HEK293 (cell line): ENCODE data around the gene TEX38.

Experiments
- GLIS1 ChIP-seq: fragments of 450-650 bp; formaldehyde crosslinking; IDR thresholded peaks from 2 replicates; pipeline ENCODE4 v1.5.1; 2016; ENCODE audit warnings: missing biosample characterization, missing genetic modification characterization
- KLF16 ChIP-seq: fragments of 450-650 bp; formaldehyde crosslinking; IDR thresholded peaks from 2 replicates; pipeline ENCODE4 v1.5.1; 2017; ENCODE audit warnings: missing biosample characterization, missing genetic modification characterization
- RBAK ChIP-seq: fragments of 450-650 bp; formaldehyde crosslinking; IDR thresholded peaks from 2 replicates; pipeline ENCODE4 v1.5.1; 2016; ENCODE audit warnings: missing biosample characterization, missing genetic modification characterization
- SP3 ChIP-seq: fragments of 450-650 bp; formaldehyde crosslinking; IDR thresholded peaks from 2 replicates; pipeline ENCODE4 v1.5.1; 2016; ENCODE audit warnings: missing biosample characterization, missing genetic modification characterization
- ZBTB6 ChIP-seq: fragments of 450-650 bp; formaldehyde crosslinking; IDR thresholded peaks from 2 replicates; pipeline ENCODE4 v1.5.1; 2017; ENCODE audit warnings: missing biosample characterization, missing genetic modification characterization
- ZNF121 ChIP-seq: fragments of 450-650 bp; formaldehyde crosslinking; IDR thresholded peaks from 2 replicates; pipeline ENCODE4 v1.5.1; 2016; ENCODE audit warnings: missing biosample characterization, missing genetic modification characterization
- ZNF140 ChIP-seq: fragments of 450-650 bp; formaldehyde crosslinking; IDR thresholded peaks from 2 replicates; pipeline ENCODE4 v1.5.1; 2016; ENCODE audit warnings: missing biosample characterization, missing genetic modification characterization
- ZNF19 ChIP-seq: fragments of 450-650 bp; formaldehyde crosslinking; IDR thresholded peaks from 2 replicates; pipeline ENCODE4; 2016; ENCODE audit warnings: missing biosample characterization, missing genetic modification characterization, low read depth
- ZNF266 ChIP-seq: fragments of 450-650 bp; formaldehyde crosslinking; IDR thresholded peaks from 2 replicates; pipeline ENCODE4 v1.5.1; 2016; ENCODE audit warnings: missing biosample characterization, missing genetic modification characterization, low read depth
- ZNF274 ChIP-seq, 2 experiments: fragments of 200-500 bp in 1 of 2; fragments of 450-650 bp in 1 of 2; sonication (Bioruptor generic) in 1 of 2; formaldehyde crosslinking in 1 of 2; IDR thresholded peaks; 2 replicates each; pipeline versions ENCODE4 v1.5.1 to v1.6.1; 2014 to 2016; ENCODE audit warnings: borderline replicate concordance in 1 of 2, inconsistent platforms in 1 of 2, low read length in 1 of 2, missing biosample characterization in 1 of 2, missing genetic modification characterization in 1 of 2
- ZNF280C ChIP-seq: fragments of 450-650 bp; formaldehyde crosslinking; IDR thresholded peaks from 2 replicates; pipeline ENCODE4 v1.5.1; 2016; ENCODE audit warnings: missing biosample characterization, missing genetic modification characterization
- ZNF302 ChIP-seq: fragments of 450-650 bp; formaldehyde crosslinking; IDR thresholded peaks from 2 replicates; pipeline ENCODE4 v1.5.1; 2016; ENCODE audit warnings: missing biosample characterization, missing genetic modification characterization, low read depth
- ZNF350 ChIP-seq: fragments of 450-650 bp; formaldehyde crosslinking; IDR thresholded peaks from 2 replicates; pipeline ENCODE4 v1.5.0; 2017; ENCODE audit warnings: missing biosample characterization, mild to moderate bottlenecking, missing genetic modification characterization
- ZNF37A ChIP-seq: fragments of 450-650 bp; IDR thresholded peaks from 2 replicates; pipeline ENCODE4 v1.5.1; 2018; ENCODE audit warnings: missing biosample characterization, missing genetic modification characterization
- ZNF416 ChIP-seq: fragments of 450-650 bp; formaldehyde crosslinking; IDR thresholded peaks from 2 replicates; pipeline ENCODE4 v1.5.1; 2016; ENCODE audit warnings: missing biosample characterization, missing genetic modification characterization
- ZNF521 ChIP-seq: fragments of 450-650 bp; formaldehyde crosslinking; IDR thresholded peaks from 2 replicates; pipeline ENCODE4 v1.5.1; 2017; ENCODE audit warnings: missing biosample characterization, mild to moderate bottlenecking, missing genetic modification characterization
- ZNF529 ChIP-seq: fragments of 450-650 bp; formaldehyde crosslinking; IDR thresholded peaks from 2 replicates; pipeline ENCODE4 v1.5.1; 2017; ENCODE audit warnings: missing genetic modification characterization, missing biosample characterization; ENCODE audit not compliant: insufficient replicate concordance
- ZNF530 ChIP-seq: fragments of 450-650 bp; formaldehyde crosslinking; IDR thresholded peaks from 2 replicates; pipeline ENCODE4 v1.5.1; 2016; ENCODE audit warnings: low read depth, missing biosample characterization, missing genetic modification characterization
- ZNF548 ChIP-seq: fragments of 450-650 bp; formaldehyde crosslinking; IDR thresholded peaks from 2 replicates; pipeline ENCODE4 v1.5.1; 2016; ENCODE audit warnings: missing biosample characterization, missing genetic modification characterization
- ZNF626 ChIP-seq: fragments of 450-650 bp; sonication (Bioruptor Pico); formaldehyde crosslinking; IDR thresholded peaks from 2 replicates; pipeline ENCODE4 v1.5.1; 2018; ENCODE audit warnings: missing biosample characterization, missing genetic modification characterization, inconsistent platforms
- ZNF658 ChIP-seq: fragments of 450-650 bp; formaldehyde crosslinking; IDR thresholded peaks from 2 replicates; pipeline ENCODE4; 2016; ENCODE audit warnings: missing biosample characterization, missing genetic modification characterization
- ZNF785 ChIP-seq: fragments of 450-650 bp; formaldehyde crosslinking; IDR thresholded peaks from 2 replicates; pipeline ENCODE4 v1.5.1; 2016; ENCODE audit warnings: missing biosample characterization, missing genetic modification characterization
- ZNF830 ChIP-seq: fragments of 450-650 bp; IDR thresholded peaks from 2 replicates; pipeline ENCODE4 v1.5.0; 2018; ENCODE audit warnings: missing biosample characterization, missing genetic modification characterization, low read depth, mild to moderate bottlenecking, moderate library complexity
- TF ChIP-seq, protein P1 (sequence below): fragments of 450-650 bp; formaldehyde crosslinking; IDR thresholded peaks from 2 replicates; pipeline ENCODE4 v1.5.1; 2016; ENCODE audit warnings: missing biosample characterization, missing genetic modification characterization
- TF ChIP-seq, protein P2 (sequence below): fragments of 450-650 bp; IDR thresholded peaks from 2 replicates; pipeline ENCODE4 v1.5.1; 2018; ENCODE audit warnings: missing biosample characterization, missing genetic modification characterization
- TF ChIP-seq, protein P3 (sequence below): fragments of 450-650 bp; formaldehyde crosslinking; IDR thresholded peaks from 2 replicates; pipeline ENCODE4 v1.5.1; 2016; ENCODE audit warnings: missing biosample characterization, missing genetic modification characterization
- TF ChIP-seq, protein P4 (sequence below): fragments of 450-650 bp; formaldehyde crosslinking; IDR thresholded peaks from 2 replicates; pipeline ENCODE4 v1.5.1; 2016; ENCODE audit warnings: missing biosample characterization, missing genetic modification characterization

Gene TEX38

GRCh38 chr1:46718727-46719622, 47.3 kb downstream of the TEX38 start, which contains the start of gene EFCAB14 (continued):
- TF ChIP-seq, protein P1, sequence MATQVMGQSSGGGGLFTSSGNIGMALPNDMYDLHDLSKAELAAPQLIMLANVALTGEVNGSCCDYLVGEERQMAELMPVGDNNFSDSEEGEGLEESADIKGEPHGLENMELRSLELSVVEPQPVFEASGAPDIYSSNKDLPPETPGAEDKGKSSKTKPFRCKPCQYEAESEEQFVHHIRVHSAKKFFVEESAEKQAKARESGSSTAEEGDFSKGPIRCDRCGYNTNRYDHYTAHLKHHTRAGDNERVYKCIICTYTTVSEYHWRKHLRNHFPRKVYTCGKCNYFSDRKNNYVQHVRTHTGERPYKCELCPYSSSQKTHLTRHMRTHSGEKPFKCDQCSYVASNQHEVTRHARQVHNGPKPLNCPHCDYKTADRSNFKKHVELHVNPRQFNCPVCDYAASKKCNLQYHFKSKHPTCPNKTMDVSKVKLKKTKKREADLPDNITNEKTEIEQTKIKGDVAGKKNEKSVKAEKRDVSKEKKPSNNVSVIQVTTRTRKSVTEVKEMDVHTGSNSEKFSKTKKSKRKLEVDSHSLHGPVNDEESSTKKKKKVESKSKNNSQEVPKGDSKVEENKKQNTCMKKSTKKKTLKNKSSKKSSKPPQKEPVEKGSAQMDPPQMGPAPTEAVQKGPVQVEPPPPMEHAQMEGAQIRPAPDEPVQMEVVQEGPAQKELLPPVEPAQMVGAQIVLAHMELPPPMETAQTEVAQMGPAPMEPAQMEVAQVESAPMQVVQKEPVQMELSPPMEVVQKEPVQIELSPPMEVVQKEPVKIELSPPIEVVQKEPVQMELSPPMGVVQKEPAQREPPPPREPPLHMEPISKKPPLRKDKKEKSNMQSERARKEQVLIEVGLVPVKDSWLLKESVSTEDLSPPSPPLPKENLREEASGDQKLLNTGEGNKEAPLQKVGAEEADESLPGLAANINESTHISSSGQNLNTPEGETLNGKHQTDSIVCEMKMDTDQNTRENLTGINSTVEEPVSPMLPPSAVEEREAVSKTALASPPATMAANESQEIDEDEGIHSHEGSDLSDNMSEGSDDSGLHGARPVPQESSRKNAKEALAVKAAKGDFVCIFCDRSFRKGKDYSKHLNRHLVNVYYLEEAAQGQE (tag by site-specific recombination) = no peak
- peak; percentile 90 for TF ChIP-seq KLF16
- no peak for TF ChIP-seq ZNF19 (tag by site-specific recombination)
- no peak for TF ChIP-seq ZNF121
- no peak for TF ChIP-seq ZNF785
- TF ChIP-seq ZNF280C (tag by site-specific recombination) = no peak
- no peak for TF ChIP-seq ZNF266 (tag by site-specific recombination)
- no peak for TF ChIP-seq ZNF626
- TF ChIP-seq ZNF37A (tag by site-specific recombination) = no peak
- TF ChIP-seq ZNF658 (tag by site-specific recombination) = no peak
- TF ChIP-seq SP3 (tag by site-specific recombination) = peak; percentile 95
- TF ChIP-seq, protein P2, sequence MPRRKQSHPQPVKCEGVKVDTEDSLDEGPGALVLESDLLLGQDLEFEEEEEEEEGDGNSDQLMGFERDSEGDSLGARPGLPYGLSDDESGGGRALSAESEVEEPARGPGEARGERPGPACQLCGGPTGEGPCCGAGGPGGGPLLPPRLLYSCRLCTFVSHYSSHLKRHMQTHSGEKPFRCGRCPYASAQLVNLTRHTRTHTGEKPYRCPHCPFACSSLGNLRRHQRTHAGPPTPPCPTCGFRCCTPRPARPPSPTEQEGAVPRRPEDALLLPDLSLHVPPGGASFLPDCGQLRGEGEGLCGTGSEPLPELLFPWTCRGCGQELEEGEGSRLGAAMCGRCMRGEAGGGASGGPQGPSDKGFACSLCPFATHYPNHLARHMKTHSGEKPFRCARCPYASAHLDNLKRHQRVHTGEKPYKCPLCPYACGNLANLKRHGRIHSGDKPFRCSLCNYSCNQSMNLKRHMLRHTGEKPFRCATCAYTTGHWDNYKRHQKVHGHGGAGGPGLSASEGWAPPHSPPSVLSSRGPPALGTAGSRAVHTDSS (tag by site-specific recombination) = no peak
- peak; percentile 72 for TF ChIP-seq GLIS1 (tag by site-specific recombination)
- no peak for TF ChIP-seq ZNF274 (IDR thresholded peaks at IDR 0.05; ENCODE audit: low read length)
- TF ChIP-seq ZNF274 (tag by site-specific recombination; IDR thresholded peaks at IDR 0.05; ENCODE audit: borderline replicate concordance) = no peak
- TF ChIP-seq ZNF521 (tag by site-specific recombination) = no peak
- TF ChIP-seq ZNF302 = no peak
- TF ChIP-seq, protein P3, sequence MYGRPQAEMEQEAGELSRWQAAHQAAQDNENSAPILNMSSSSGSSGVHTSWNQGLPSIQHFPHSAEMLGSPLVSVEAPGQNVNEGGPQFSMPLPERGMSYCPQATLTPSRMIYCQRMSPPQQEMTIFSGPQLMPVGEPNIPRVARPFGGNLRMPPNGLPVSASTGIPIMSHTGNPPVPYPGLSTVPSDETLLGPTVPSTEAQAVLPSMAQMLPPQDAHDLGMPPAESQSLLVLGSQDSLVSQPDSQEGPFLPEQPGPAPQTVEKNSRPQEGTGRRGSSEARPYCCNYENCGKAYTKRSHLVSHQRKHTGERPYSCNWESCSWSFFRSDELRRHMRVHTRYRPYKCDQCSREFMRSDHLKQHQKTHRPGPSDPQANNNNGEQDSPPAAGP (tag by site-specific recombination) = peak; percentile 84
- no peak for TF ChIP-seq ZNF350 (tag by site-specific recombination)
- no peak for TF ChIP-seq ZNF548
- TF ChIP-seq, protein P4, sequence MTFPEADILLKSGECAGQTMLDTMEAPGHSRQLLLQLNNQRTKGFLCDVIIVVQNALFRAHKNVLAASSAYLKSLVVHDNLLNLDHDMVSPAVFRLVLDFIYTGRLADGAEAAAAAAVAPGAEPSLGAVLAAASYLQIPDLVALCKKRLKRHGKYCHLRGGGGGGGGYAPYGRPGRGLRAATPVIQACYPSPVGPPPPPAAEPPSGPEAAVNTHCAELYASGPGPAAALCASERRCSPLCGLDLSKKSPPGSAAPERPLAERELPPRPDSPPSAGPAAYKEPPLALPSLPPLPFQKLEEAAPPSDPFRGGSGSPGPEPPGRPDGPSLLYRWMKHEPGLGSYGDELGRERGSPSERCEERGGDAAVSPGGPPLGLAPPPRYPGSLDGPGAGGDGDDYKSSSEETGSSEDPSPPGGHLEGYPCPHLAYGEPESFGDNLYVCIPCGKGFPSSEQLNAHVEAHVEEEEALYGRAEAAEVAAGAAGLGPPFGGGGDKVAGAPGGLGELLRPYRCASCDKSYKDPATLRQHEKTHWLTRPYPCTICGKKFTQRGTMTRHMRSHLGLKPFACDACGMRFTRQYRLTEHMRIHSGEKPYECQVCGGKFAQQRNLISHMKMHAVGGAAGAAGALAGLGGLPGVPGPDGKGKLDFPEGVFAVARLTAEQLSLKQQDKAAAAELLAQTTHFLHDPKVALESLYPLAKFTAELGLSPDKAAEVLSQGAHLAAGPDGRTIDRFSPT = peak; percentile 74; the same call in 1 of the 2 replicates
- TF ChIP-seq ZNF140 (tag by site-specific recombination) = no peak
- TF ChIP-seq ZBTB6 (tag by site-specific recombination) = no peak
- TF ChIP-seq ZNF416 (tag by site-specific recombination) = no peak
- TF ChIP-seq ZNF529 (tag by site-specific recombination) = no peak
- no peak for TF ChIP-seq ZNF830 (tag by site-specific recombination)
- no peak for TF ChIP-seq ZNF530 (tag by site-specific recombination)
- no peak for TF ChIP-seq RBAK (tag by site-specific recombination)
